HEK293T (cell line): Measurements from ENCODE around the gene RAB6A.
"Not testable (repeated sequence)": the region's sequence is repeated elsewhere in the genome, so short reads cannot be mapped to it uniquely, and the experiment has no call there.

Experiments
- CTCF ChIA-PET: fragments of 350-600 bp; formaldehyde crosslinking; extraction: SDS; loops from one replicate; lab custom pipeline; 2021; ENCODE audit warnings: antibody characterized with exemption, inconsistent platforms; lab: Yijun Ruan, JAX
- POLR2A ChIA-PET: fragments of 350-600 bp; formaldehyde crosslinking; extraction: SDS; loops from one replicate; lab custom pipeline; 2020; ENCODE audit warnings: antibody characterized with exemption, inconsistent platforms; lab: Yijun Ruan, JAX
- DNase-seq: peaks from one replicate; pipeline ENCODE4 v3.0.0; 2012; ENCODE audit warnings: mixed read lengths; ENCODE audit errors: extremely low spot score
- ARNT ChIP-seq: fragments of 450-650 bp; IDR thresholded peaks from 2 replicates; pipeline ENCODE4 v1.6.1; 2017; ENCODE audit warnings: mild to moderate bottlenecking
- BHLHE40 ChIP-seq: fragments of 450-650 bp; IDR thresholded peaks from 2 replicates; pipeline ENCODE4 v1.6.1; 2016; ENCODE audit warnings: mild to moderate bottlenecking, moderate library complexity, borderline replicate concordance
- CTBP1 ChIP-seq: fragments of 450-650 bp; IDR thresholded peaks from 2 replicates; pipeline ENCODE4 v1.6.1; 2016; ENCODE audit warnings: borderline replicate concordance
- ELF4 ChIP-seq: fragments of 450-650 bp; IDR thresholded peaks from 2 replicates; pipeline ENCODE4 v1.6.1; 2017; ENCODE audit warnings: antibody characterized with exemption
- FOXA1 ChIP-seq: fragments of 450-650 bp; IDR thresholded peaks from 2 replicates; pipeline ENCODE4 v1.6.1; 2016; ENCODE audit warnings: mild to moderate bottlenecking
- FOXK2 ChIP-seq: fragments of 450-650 bp; IDR thresholded peaks from 2 replicates; pipeline ENCODE4 v1.6.1; 2016; ENCODE audit warnings: mild to moderate bottlenecking
- FOXM1 ChIP-seq: fragments of 450-650 bp; IDR thresholded peaks from 2 replicates; pipeline ENCODE4 v1.6.1; 2017; ENCODE audit warnings: mild to moderate bottlenecking, borderline replicate concordance
- HDGF ChIP-seq: fragments of 450-650 bp; IDR thresholded peaks from 2 replicates; pipeline ENCODE4 v1.6.1; 2017; ENCODE audit warnings: antibody characterized with exemption, borderline replicate concordance
- L3MBTL2 ChIP-seq: fragments of 450-650 bp; conservative IDR thresholded peaks from 2 replicates; pipeline ENCODE4 v1.6.1; 2016; ENCODE audit warnings: mild to moderate bottlenecking
- LEF1 ChIP-seq: fragments of 450-650 bp; IDR thresholded peaks from 2 replicates; pipeline ENCODE4 v1.6.1; 2017; ENCODE audit warnings: mild to moderate bottlenecking, borderline replicate concordance
- NFRKB ChIP-seq: fragments of 450-650 bp; IDR thresholded peaks from 2 replicates; pipeline ENCODE4 v1.6.1; 2016; ENCODE audit warnings: mild to moderate bottlenecking, moderate library complexity
- SP1 ChIP-seq: fragments of 450-650 bp; IDR thresholded peaks from 2 replicates; pipeline ENCODE4 v1.6.1; 2017
- SUZ12 ChIP-seq: fragments of 450-650 bp; IDR thresholded peaks from 2 replicates; pipeline ENCODE4 v1.6.1; 2016; ENCODE audit warnings: mild to moderate bottlenecking
- TARDBP ChIP-seq: fragments of 450-650 bp; IDR thresholded peaks from 2 replicates; pipeline ENCODE4 v1.6.1; 2016
- ZNF384 ChIP-seq: fragments of 450-650 bp; IDR thresholded peaks from 2 replicates; pipeline ENCODE4 v1.6.1; 2016
- TF ChIP-seq, protein P1 (sequence below): fragments of 450-650 bp; IDR thresholded peaks from 2 replicates; pipeline ENCODE4 v1.6.1; 2016

RAB6A gene

DNA sequence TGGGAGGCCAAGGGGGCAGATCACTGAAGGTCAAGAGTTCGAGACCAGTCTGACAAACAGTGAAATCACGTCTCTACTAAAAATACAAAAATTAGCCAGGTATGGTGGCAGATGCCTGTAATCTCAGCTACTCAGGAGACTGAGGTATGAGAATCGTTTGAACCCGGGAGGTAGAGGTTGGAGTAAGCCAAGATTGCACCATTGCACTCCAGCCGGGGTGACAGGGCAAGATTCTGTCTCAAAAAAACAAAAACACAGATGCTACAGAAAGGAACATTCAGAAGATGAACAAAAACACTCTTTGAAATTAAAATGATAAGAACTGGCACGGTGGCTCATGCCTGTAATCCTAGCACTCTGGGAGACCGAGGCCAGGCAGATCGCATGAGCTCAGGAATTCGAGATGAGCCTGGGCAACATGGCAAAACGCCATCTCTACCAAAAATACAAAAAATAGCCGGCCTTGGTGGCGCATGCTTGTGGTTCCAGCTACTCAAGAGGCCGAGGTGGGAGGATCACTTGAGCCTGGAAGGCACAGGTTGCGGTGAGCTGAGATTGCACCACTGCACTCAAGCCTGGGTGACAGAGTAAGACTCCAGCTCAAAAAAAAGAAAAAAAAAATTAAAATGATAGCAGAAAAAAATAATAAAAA, 8.5 kb downstream of the RAB6A start:
- CTCF ChIA-PET = interaction anchor here (0.6 to 0.7 kb wide), 2 partner anchors 91 to 145 kb away, joined by 3 read pairs; no protein-coding TSS in a partner anchor
- TF ChIP-seq ARNT (no peak), LEF1 (no peak), FOXK2 (no peak), FOXA1 (no peak), TARDBP (no peak), FOXM1 (no peak), SUZ12 (no peak), HDGF (no peak), CTBP1 (no peak), ZNF384 (no peak)
- POLR2A ChIA-PET = interaction anchor here (0.8 to 1.0 kb wide), 2 partner anchors 9 to 36 kb away, joined by 3 read pairs; partner anchors contain the start of gene RAB6A

DNA sequence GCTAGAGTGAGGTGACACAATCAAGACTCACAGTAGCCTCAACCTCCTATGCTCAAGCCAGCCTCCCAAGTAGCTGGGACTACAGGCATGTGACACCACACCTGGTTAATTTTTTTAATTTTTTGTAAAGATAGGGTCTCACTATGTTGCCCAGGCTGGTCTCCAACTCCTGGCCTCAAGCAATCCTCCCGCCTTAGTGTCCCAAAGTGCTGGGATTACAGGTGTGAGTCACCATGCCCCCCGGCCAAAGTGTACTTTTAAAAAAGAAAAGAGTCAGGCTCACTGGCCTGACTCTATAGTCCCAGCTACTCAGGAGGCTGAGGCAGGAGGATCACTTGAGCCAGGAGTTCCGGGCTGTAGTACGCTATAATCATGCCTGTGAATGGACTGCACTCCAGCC, 10.0 kb downstream of the RAB6A start:
- POLR2A ChIA-PET = interaction anchor here (1.0 kb wide), 1 partner anchor 10 kb away, joined by 3 read pairs; the partner anchor contains the start of gene RAB6A
- DNase-seq, CTCF ChIA-PET: not testable (repeated sequence)

More for the DNA sequence above, 8.5 kb downstream of the RAB6A start:
- DNase-seq = no peak

DNA sequence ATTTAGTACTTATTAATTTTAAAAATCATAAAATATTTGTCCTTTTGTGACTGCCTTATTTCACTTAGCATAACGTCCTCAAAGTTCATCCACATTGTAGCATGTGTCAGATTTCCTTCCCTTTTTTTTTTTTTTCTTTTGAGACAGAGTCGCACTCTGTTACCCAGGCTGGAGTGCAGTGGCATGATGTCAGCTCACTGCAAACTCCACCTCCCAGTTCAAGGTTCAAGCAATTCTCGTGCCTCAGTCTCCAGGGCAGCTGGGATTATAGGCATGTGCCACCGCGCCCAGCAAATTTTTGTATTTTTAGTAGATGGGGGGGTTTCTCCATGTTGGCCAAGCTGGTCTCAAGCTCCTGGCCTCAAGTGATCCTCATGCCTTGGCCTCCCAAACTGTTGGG, 10.6 kb downstream of the RAB6A start:
- TF ChIP-seq LEF1 (no peak), BHLHE40 (no peak), NFRKB (no peak), TARDBP (no peak), ZNF384 (0 out of 2 replicates have a peak, but pooled peaks have one; percentile 41)
- POLR2A ChIA-PET = interaction anchor here (1.5 kb wide), 1 partner anchor 11 kb away, joined by 6 read pairs; the partner anchor contains the start of gene RAB6A
- no peak for DNase-seq
- CTCF ChIA-PET = interaction anchor here (0.6 to 1.1 kb wide), 2 partner anchors 10 to 69 kb away, joined by 3 read pairs; partner anchors contain the start of gene RAB6A

DNA sequence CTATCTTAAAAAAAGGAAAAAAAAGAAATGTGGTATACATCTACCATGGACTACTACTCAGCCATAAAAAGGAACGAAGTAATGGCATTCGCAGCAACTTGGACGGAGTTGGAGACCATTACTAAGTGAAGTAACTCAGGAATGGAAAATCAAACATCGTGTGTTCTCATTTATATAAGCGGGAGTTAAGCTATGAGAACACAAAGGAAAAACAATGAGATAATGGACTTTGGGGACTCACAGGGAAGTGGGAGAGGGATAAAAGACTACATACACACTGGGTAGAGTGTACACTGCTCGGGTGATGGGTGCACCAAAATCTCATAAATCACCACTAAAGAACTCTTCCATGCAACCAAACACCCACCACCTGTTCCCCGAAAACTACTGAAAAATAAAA, 11.8 kb downstream of the RAB6A start:
- ChIA-PET POLR2A (interaction anchor here (1.5 kb wide), 1 partner anchor 12 kb away, joined by 6 read pairs; the partner anchor contains the start of gene RAB6A), CTCF (interaction anchor here (1.1 kb wide), 1 partner anchor 11 kb away, joined by 3 read pairs; the partner anchor contains the start of gene RAB6A)
- TF ChIP-seq, protein P1, sequence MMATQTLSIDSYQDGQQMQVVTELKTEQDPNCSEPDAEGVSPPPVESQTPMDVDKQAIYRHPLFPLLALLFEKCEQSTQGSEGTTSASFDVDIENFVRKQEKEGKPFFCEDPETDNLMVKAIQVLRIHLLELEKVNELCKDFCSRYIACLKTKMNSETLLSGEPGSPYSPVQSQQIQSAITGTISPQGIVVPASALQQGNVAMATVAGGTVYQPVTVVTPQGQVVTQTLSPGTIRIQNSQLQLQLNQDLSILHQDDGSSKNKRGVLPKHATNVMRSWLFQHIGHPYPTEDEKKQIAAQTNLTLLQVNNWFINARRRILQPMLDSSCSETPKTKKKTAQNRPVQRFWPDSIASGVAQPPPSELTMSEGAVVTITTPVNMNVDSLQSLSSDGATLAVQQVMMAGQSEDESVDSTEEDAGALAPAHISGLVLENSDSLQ = no peak
- TF ChIP-seq NFRKB = no peak
- TF ChIP-seq BHLHE40 = no peak
- no peak for TF ChIP-seq L3MBTL2
- no peak for TF ChIP-seq SP1
- TF ChIP-seq ELF4 = no peak
- TF ChIP-seq FOXM1 = no peak
- no peak for TF ChIP-seq FOXA1
- no peak for TF ChIP-seq CTBP1
- no peak for TF ChIP-seq TARDBP
- no peak for TF ChIP-seq LEF1
- no peak for TF ChIP-seq ARNT
- TF ChIP-seq SUZ12 = no peak
- TF ChIP-seq ZNF384 = no peak
- TF ChIP-seq FOXK2 = no peak
- TF ChIP-seq HDGF = no peak
- no peak for DNase-seq

GRCh38 chr11:73748300-73748699, 12.6 kb downstream of the RAB6A start:
- ChIA-PET POLR2A (interaction anchor here (1.7 kb wide), 1 partner anchor 40 kb away, joined by 6 read pairs; no protein-coding TSS in a partner anchor), CTCF (no interaction called here)
- DNase-seq = no peak
- TF ChIP-seq, protein P1 = no peak
- TF ChIP-seq BHLHE40 (no peak), SP1 (no peak), ZNF384 (no peak), ARNT (no peak), CTBP1 (no peak), FOXK2 (no peak), LEF1 (no peak), TARDBP (no peak), FOXM1 (no peak)

- no peak for TF ChIP-seq L3MBTL2
- TF ChIP-seq TARDBP = no peak
- no peak for TF ChIP-seq LEF1
- TF ChIP-seq FOXK2 = no peak
- no peak for TF ChIP-seq HDGF
- TF ChIP-seq ZNF384 = no peak
- no peak for TF ChIP-seq ELF4
- TF ChIP-seq ARNT = no peak
- no peak for TF ChIP-seq CTBP1
- no peak for TF ChIP-seq NFRKB
- TF ChIP-seq SUZ12 = no peak
- TF ChIP-seq FOXM1 = no peak
- TF ChIP-seq, protein P1 = no peak
- TF ChIP-seq FOXA1 = no peak
- no peak for TF ChIP-seq SP1
- TF ChIP-seq BHLHE40 = no peak
- CTCF ChIA-PET = no interaction called here
- DNase-seq = no peak
- POLR2A ChIA-PET = interaction anchor here (1.7 kb wide), 1 partner anchor 41 kb away, joined by 6 read pairs; no protein-coding TSS in a partner anchor
These were observed 13.1 kb downstream of the RAB6A start for GRCh38 chr11:73747762-73748161.
